ENCODE data around the gene MTCP1.

Gene MTCP1

DNA sequence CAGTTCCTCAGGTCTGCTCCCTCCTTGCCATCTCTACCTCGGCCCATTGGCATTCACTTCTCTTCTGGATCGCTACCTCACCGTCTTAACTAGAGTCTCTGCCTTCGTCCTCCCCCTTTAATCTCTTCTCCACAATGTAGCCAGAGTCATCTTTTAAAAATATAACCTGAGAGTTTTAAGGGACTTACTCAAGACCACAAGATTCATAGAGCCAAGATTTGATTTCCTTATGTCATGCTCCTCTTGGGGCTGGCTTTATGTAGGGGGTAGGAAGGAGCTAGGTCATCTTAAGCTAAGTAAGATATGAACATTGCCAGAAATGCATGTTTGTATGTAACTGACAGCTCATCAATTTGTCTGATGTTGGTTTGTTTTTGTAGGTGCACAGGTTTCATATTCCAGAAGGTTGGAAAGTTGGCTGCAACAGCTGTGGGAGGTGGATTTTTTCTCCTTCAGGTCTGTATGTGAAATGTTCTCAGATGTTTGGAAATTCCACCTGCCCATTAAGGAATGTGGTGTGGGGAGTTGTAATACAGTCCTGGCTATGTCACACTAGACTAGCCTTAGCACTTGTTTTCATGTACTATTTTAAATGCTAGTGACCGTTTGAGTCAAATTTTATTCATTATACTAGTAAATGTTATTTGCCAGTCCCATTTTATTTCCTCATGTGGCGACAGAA, 24.7 kb downstream of the MTCP1 start:
- Histone ChIP-seq H3K4me1 (ENCODE audit: control insufficient read depth, low read length) (peaks cover 3% of the 10 kb centered on the region; the same call in 1 of the 2 replicates), H3K9me3 (ENCODE audit: control insufficient read depth, insufficient read depth, low read length) (no peaks in the 10 kb centered on the region), H3K27ac (ENCODE audit: low read depth, low read length) (no peak overlapping the region), H3K36me3 (ENCODE audit: control insufficient read depth, low read length) (peaks cover 3% of the 10 kb centered on the region; the same call in 1 of the 2 replicates), H3K9me2 (replicated peaks; ENCODE audit: control insufficient read depth, low read length) (no peaks in the 10 kb centered on the region), H3K4me2 (ENCODE audit: low read length) (no peak overlapping the region), H3F3A (ENCODE audit: control insufficient read depth, insufficient read depth) (no peaks in the 10 kb centered on the region), H3K27me3 (ENCODE audit: control insufficient read depth, low read length) (no peaks in the 10 kb centered on the region), H4K20me1 (ENCODE audit: control insufficient read depth, insufficient read depth, low read depth, low read length) (no peaks in the 10 kb centered on the region), H3K4me3 (ENCODE audit: low read length) (no peak overlapping the region), H3K79me2 (ENCODE audit: control insufficient read depth, low read length) (peaks cover 6% of the 10 kb centered on the region)
- TF ChIP-seq, protein P1, sequence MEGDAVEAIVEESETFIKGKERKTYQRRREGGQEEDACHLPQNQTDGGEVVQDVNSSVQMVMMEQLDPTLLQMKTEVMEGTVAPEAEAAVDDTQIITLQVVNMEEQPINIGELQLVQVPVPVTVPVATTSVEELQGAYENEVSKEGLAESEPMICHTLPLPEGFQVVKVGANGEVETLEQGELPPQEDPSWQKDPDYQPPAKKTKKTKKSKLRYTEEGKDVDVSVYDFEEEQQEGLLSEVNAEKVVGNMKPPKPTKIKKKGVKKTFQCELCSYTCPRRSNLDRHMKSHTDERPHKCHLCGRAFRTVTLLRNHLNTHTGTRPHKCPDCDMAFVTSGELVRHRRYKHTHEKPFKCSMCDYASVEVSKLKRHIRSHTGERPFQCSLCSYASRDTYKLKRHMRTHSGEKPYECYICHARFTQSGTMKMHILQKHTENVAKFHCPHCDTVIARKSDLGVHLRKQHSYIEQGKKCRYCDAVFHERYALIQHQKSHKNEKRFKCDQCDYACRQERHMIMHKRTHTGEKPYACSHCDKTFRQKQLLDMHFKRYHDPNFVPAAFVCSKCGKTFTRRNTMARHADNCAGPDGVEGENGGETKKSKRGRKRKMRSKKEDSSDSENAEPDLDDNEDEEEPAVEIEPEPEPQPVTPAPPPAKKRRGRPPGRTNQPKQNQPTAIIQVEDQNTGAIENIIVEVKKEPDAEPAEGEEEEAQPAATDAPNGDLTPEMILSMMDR (IDR thresholded peaks at IDR 0.05; ENCODE audit: low read depth, low read length, poor library complexity, severe bottlenecking): no peak
- no peak for TF ChIP-seq EZH2phosphoT487 (IDR thresholded peaks at IDR 0.05; ENCODE audit: borderline replicate concordance, low read length)

- Histone ChIP-seq H3K27me3 (ENCODE audit: control insufficient read depth, low read length) (no peaks in the 10 kb centered on the region), H3K79me2 (ENCODE audit: control insufficient read depth, low read length) (peaks cover 65% of the 10 kb centered on the region)
- TF ChIP-seq EZH2phosphoT487 (IDR thresholded peaks at IDR 0.05; ENCODE audit: borderline replicate concordance, low read length): no peak
- TF ChIP-seq, protein P1 (IDR thresholded peaks at IDR 0.05; ENCODE audit: low read depth, low read length, poor library complexity, severe bottlenecking): no peak
These were observed 35.2 kb downstream of the MTCP1 start for GRCh38 chrX:155035688-155036087.

GRCh38 chrX:155031657-155032056, 39.3 kb downstream of the MTCP1 start:
- Histone ChIP-seq H3K79me2 (ENCODE audit: control insufficient read depth, low read length) (peaks cover 67% of the 10 kb centered on the region), H3K9me3 (ENCODE audit: control insufficient read depth, insufficient read depth, low read length) (no peaks in the 10 kb centered on the region), H3K9me2 (replicated peaks; ENCODE audit: control insufficient read depth, low read length) (no peaks in the 10 kb centered on the region), H3K27me3 (ENCODE audit: control insufficient read depth, low read length) (no peaks in the 10 kb centered on the region), H3K27ac (ENCODE audit: low read depth, low read length) (no peak overlapping the region), H3K4me2 (ENCODE audit: low read length) (no peak overlapping the region), H4K20me1 (ENCODE audit: control insufficient read depth, insufficient read depth, low read depth, low read length) (no peaks in the 10 kb centered on the region), H3K4me3 (ENCODE audit: low read length) (no peak overlapping the region), H3F3A (ENCODE audit: control insufficient read depth, insufficient read depth) (0 out of 2 replicates have a peak, but pooled peaks cover 8% of the 10 kb centered on the region), H3K36me3 (ENCODE audit: control insufficient read depth, low read length) (peaks cover 26% of the 10 kb centered on the region), H3K4me1 (ENCODE audit: control insufficient read depth, low read length) (peaks cover 13% of the 10 kb centered on the region)
- TF ChIP-seq, protein P1 (IDR thresholded peaks at IDR 0.05; ENCODE audit: low read depth, low read length, poor library complexity, severe bottlenecking): no peak
- TF ChIP-seq EZH2phosphoT487 (IDR thresholded peaks at IDR 0.05; ENCODE audit: borderline replicate concordance, low read length): no peak

More at GRCh38 chrX:155035688-155036087, 35.2 kb downstream of the MTCP1 start:
- no peaks in the 10 kb centered on the region for H3K4me1 ChIP-seq (ENCODE audit: control insufficient read depth, low read length)
- no peaks in the 10 kb centered on the region for H4K20me1 ChIP-seq (ENCODE audit: control insufficient read depth, insufficient read depth, low read depth, low read length)
- no peaks in the 10 kb centered on the region for H3F3A ChIP-seq (ENCODE audit: control insufficient read depth, insufficient read depth)
- peaks cover 35% of the 10 kb centered on the region for H3K36me3 ChIP-seq (ENCODE audit: control insufficient read depth, low read length)
- H3K4me3 ChIP-seq (ENCODE audit: low read length): no peak overlapping the region
- no peak overlapping the region for H3K27ac ChIP-seq (ENCODE audit: low read depth, low read length)
- H3K9me3 ChIP-seq (ENCODE audit: control insufficient read depth, insufficient read depth, low read length): no peaks in the 10 kb centered on the region
- no peak overlapping the region for H3K4me2 ChIP-seq (ENCODE audit: low read length)
- no peaks in the 10 kb centered on the region for H3K9me2 ChIP-seq (replicated peaks; ENCODE audit: control insufficient read depth, low read length)
